Medulla oblongata (tissue), 1 donor: ENCODE measurements around the gene LCLAT1.
"Not testable (repeated sequence)": the region's sequence is repeated elsewhere in the genome, so short reads cannot be mapped to it uniquely, and the experiment has no call there.

Source experiments
- DNase-seq: peaks from one replicate; pipeline ENCODE4 v3.0.0-alpha.2; 2015; ENCODE audit errors: extremely low spot score

The LCLAT1 gene

GRCh38 chr2:30454571-30454970 lies 7.5 kb downstream of the LCLAT1 start:
- DNase-seq, result no peak

GRCh38 chr2:30455114-30455738 lies 8.2 kb downstream of the LCLAT1 start:
- no peak for DNase-seq

- DNase-seq, result no peak
Observed at GRCh38 chr2:30456106-30456505, 9.1 kb downstream of the LCLAT1 start.

- DNase-seq, result no peak
Observed at GRCh38 chr2:30456579-30456978, 9.5 kb downstream of the LCLAT1 start.

GRCh38 chr2:30457296-30457695 lies 10.2 kb downstream of the LCLAT1 start:
- no peak for DNase-seq

- no peak for DNase-seq
Observed at GRCh38 chr2:30459140-30459539, 12.1 kb downstream of the LCLAT1 start.

GRCh38 chr2:30462131-30462857 lies 15.2 kb downstream of the LCLAT1 start:
- DNase-seq, result no peak

GRCh38 chr2:30463535-30463934 lies 16.5 kb downstream of the LCLAT1 start:
- DNase-seq, result no peak

GRCh38 chr2:30464544-30465170 lies 17.6 kb downstream of the LCLAT1 start:
- no peak for DNase-seq

GRCh38 chr2:30465171-30465545 lies 18.1 kb downstream of the LCLAT1 start:
- no peak for DNase-seq

- DNase-seq, result no peak
Observed at GRCh38 chr2:30466216-30466615, 19.2 kb downstream of the LCLAT1 start.

GRCh38 chr2:30467062-30467826 lies 20.2 kb downstream of the LCLAT1 start:
- not testable (repeated sequence) for DNase-seq

GRCh38 chr2:30470426-30470825 lies 23.4 kb downstream of the LCLAT1 start:
- DNase-seq, result no peak

- no peak for DNase-seq
Observed at GRCh38 chr2:30472326-30472725, 25.3 kb downstream of the LCLAT1 start.

- no peak for DNase-seq
Observed at GRCh38 chr2:30475542-30475941, 28.5 kb downstream of the LCLAT1 start.

GRCh38 chr2:30476636-30477035 lies 29.6 kb downstream of the LCLAT1 start:
- no peak for DNase-seq

GRCh38 chr2:30480703-30481322 lies 33.8 kb downstream of the LCLAT1 start:
- DNase-seq, result no peak

GRCh38 chr2:30481323-30481800 lies 34.3 kb downstream of the LCLAT1 start:
- DNase-seq, result peak; percentile 56

- no peak for DNase-seq
Observed at GRCh38 chr2:30482011-30482410, 35.0 kb downstream of the LCLAT1 start.

- no peak for DNase-seq
Observed at GRCh38 chr2:30484145-30484544, 37.1 kb downstream of the LCLAT1 start.

- DNase-seq, result no peak
Observed at GRCh38 chr2:30484995-30485394, 37.9 kb downstream of the LCLAT1 start.

- DNase-seq, result no peak
Observed at GRCh38 chr2:30486655-30487054, 39.6 kb downstream of the LCLAT1 start.
